Frontal cortex (tissue), 4 donors: ENCODE measurements around the gene SLC22A16. TPM values are rescaled to one million over a fixed set of nuclear protein-coding genes. Genes with fewer than 3 reads are reported as not detected.
"Not testable (repeated sequence)": the region's sequence is repeated elsewhere in the genome, so short reads cannot be mapped to it uniquely, and the experiment has no call there.

Experiments
- DNase-seq, 2 donors: peaks; one replicate each; pipeline ENCODE4 v3.0.0; 2012; ENCODE audit warnings: low spot score in 2 of 2
- FAIRE-seq: peaks from 2 replicates; lab custom pipeline; 2012; peaks lifted over from hg19 to GRCh38; lab: Jason Lieb, UNC
- total RNA-seq: library from RNA; depleted of rRNA; stranded (reverse); fragments of >200 nt; gene quantifications from one replicate; pipeline ENCODE4 v1.2.3, GENCODE V29; 2014
- donor health status: control.
- donor health status: control.
- donor health status: control.

The SLC22A16 gene
- total RNA-seq: not detected

- no peak for DNase-seq
- no peak for FAIRE-seq
Measured at GRCh38 chr6:110476046-110476849, at the start of gene SLC22A16. SLC22A16 (minus strand) TSS chr6:110476613; CDS start chr6:110476574, 39 bp downstream.

- no peak for FAIRE-seq
- DNase-seq: no peak
Measured at GRCh38 chr6:110525001-110525400, 48.6 kb upstream of the SLC22A16 start.

DNA sequence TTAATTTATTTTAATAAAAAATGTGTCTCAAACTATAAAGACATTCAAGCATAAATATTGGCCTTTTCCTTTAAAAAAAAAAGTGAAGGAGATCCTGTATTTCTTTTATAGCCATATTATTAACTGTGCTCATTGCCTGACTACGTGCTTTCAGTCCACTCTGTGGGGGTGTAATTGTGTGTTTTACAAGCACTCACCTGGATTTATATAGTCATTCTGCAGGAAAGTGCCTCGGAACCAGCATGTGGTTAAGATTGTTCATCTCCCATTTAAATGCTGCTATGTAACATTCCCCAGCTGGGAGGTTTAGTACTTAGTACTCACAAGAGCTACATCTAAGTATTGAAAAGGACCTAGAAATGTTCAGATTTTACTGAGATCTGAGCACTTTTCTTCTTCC lies 47.9 kb upstream of the SLC22A16 start:
- DNase-seq (no peak), FAIRE-seq (no peak)

- DNase-seq (no peak), FAIRE-seq (no peak)
Measured at GRCh38 chr6:110523451-110524021, 47.1 kb upstream of the SLC22A16 start.

DNA sequence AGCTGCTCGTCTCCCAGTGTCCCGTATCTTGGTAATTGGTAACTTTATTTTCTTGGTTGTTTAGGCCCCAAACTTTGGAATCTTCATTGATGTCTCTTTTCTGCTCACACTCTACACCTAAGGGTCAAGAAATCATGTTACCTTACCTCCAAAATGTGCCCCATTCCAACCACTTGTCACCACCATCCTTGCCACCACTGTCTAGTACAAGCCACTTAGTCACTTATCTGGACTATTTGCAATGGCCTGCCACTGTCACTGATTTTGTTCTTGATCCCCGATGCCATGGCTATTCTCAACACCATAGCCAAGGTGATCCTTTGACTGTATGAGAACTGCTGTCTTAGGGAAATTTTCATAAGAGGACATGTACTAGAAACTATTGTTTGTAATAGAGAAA lies 46.0 kb upstream of the SLC22A16 start:
- FAIRE-seq: no peak
- no peak for DNase-seq

- FAIRE-seq: no peak
- DNase-seq: no peak
Measured at GRCh38 chr6:110520992-110521543, 44.7 kb upstream of the SLC22A16 start.

DNA sequence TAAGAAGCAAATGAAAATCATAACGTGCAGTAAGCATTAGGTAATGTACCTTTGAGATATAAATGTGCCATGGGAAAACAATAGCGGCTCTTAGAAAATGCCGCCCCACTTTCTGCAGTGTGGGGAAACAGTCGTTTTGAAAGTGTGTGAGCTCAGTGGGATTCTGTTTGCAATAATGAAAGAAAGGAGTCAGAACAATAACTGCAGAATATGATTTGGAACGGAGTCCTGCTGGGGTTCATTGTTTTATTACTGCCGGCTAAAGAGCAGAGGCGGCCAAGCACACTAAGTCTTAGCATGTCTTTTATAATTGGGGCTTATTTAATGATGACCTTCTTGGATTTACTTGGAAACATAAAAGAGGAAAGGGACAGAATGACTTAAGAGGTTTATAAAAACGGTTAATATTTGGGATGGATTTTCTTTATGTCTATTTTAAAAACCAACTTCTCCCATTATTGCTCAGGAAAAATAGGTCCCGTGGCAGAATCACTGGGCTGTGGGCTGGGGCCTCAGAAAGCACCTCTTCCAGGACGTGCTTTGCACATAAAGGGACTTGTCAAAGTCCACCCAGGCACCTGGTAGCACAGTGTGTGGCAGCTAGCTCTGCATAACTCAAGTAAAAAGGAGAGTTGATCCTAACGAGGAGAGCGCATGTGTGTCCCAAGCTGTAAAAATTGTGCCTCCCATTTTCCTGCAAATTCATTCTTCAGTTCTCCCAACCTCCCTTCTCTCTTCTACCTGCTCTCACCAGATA lies 44.0 kb upstream of the SLC22A16 start:
- no peak for FAIRE-seq
- no peak for DNase-seq

DNA sequence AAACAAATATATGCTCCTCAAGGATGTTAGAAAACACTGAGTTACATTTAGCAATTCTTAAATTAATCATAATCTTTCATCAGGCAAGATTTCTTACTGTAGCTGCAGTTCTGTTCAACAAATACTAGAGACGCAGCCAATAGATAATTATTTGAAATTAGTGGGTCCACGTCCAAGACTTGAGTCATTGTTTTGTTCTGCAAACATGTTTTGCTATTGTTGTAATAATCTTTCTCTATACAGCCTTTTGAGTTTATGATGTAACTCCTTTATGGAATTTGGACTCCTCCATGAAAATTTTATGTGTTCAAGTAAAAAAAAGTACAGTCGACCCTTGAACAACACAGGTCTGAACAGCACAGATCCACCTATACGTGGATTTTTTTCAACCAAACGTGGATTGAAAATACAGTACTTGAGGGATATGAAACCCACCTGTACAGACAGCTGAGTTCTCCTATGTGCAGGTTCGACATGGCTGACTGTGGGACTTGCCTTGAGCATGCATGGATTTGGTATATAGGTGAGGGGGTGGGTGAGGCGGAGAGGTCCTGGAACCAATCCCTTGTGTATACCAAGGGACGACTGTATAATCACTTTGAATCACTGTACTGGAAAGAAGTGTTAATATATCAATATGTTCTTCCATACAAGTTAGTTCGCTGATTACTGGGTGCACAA lies 41.3 kb upstream of the SLC22A16 start:
- no peak for FAIRE-seq
- no peak for DNase-seq

DNA sequence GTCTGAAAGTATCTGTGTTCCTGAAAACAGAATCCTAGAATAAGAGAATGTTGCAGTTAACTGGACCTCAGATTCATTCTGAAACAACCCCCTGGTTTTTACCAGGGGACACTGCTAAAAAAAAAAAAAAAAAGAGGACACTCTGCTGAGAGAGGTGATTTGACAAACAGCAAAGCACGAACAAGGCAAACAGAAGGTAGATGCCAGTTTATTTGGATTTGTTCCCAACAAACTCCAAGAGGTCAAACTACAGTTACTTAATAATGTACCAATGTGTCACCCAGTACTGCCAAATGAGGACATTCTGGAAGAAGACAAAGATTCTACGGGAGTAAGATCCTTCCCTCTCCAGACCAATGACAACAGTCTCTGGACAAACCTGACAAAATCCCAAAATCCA lies 40.6 kb upstream of the SLC22A16 start:
- DNase-seq: no peak
- no peak for FAIRE-seq

DNA sequence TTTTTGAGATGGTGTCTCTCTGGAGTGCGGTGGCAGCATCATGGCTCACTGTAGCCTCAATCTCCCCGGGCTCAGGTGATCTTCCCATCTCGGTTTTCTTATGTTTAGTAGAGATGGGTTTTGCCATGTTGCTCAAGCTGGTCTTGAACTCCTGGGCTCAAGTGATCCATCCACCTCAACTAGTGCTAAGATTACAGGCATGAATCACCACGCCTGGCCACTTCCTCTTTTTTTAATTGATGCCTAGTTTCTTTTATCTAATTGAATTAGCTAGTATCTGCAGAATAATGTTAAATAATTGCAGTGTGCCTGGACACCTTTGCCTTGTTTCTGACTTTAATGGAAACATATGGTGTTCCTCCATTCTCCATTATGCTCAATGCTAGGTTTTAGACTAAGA lies 38.4 kb upstream of the SLC22A16 start:
- DNase-seq (no peak), FAIRE-seq (no peak)

DNA sequence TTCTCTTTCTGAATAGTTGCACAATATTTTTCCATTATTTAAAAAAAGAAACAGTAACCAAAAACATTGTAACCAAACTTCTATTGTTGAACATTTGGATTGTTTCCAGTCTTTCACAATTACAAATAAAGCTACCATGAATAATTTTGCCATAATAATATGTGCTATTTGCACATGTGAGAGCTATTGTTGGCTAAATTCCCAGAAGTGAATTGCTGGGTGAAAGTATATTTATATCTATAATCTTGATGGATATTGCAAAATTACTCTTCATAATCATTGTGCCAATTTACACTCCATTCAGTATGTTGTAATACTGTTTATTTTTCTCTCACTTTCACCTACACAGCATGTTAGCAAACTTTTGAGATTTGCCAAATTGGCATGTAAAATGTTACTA lies 36.6 kb upstream of the SLC22A16 start:
- no peak for FAIRE-seq
- DNase-seq: no peak

- not testable (repeated sequence) for FAIRE-seq, DNase-seq
Measured at GRCh38 chr6:110512549-110512948, 36.1 kb upstream of the SLC22A16 start.

- no peak for FAIRE-seq
- DNase-seq: no peak
Measured at GRCh38 chr6:110511401-110511800, 35.0 kb upstream of the SLC22A16 start.

DNA sequence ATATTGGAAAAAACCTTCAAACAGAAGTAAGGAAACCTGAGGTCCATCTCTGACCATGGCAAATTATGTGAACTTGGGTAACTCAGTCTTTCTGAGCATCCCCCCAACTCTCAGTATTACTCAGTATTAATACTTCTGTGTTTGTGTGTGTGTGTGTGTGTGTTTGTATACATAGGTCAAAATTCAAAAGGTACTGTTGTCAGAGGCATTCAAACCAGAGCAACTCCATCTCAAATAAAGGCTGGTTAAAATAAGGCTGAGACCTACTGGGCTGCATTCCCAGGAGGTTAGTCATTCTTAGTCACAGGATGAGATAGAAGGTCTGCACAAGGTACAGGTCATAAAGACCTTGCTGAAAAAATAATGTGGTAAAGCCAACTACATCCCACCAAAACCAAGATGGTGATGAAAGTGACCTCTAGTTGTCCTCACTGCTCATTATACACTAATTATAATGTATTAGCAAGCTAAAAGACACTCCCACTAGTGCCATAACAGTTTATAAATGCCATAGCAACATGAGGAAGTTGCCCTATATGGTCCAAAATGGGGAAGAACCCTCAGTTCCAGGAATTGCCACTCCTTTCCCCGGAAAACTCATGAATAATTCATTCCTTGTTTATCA lies 33.3 kb upstream of the SLC22A16 start:
- FAIRE-seq: no peak
- DNase-seq: no peak

- not testable (repeated sequence) for DNase-seq, FAIRE-seq
Measured at GRCh38 chr6:110504891-110505290, 28.5 kb upstream of the SLC22A16 start.

- FAIRE-seq (no peak), DNase-seq (no peak)
Measured at GRCh38 chr6:110495949-110496348, 19.5 kb upstream of the SLC22A16 start.

DNA sequence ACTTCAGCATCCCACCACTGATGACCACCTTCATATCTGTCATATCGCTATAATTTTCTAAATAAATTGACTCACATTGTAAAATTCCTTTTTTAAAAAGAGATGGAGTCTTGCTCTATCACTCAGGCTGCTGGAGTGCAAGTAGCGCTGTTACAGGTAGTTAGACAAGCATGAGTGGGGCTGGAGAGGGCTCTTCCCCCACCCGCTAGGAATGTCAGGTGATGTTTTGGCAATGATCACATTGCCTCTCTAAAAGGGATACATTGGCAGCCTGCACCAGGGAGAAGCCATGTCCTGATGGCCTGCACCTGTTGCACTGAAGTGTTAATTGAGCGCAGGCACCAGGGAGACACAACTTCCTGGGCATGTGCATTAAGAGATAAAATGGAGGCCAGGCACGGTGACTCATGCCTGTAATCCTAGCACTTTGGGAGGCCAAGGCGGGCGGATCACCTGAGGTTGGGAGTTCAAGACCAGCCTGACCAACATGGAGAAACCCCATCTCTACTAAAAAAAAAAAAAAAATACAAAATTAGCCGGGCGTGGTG lies 16.9 kb upstream of the SLC22A16 start:
- DNase-seq (no peak), FAIRE-seq (no peak)

DNA sequence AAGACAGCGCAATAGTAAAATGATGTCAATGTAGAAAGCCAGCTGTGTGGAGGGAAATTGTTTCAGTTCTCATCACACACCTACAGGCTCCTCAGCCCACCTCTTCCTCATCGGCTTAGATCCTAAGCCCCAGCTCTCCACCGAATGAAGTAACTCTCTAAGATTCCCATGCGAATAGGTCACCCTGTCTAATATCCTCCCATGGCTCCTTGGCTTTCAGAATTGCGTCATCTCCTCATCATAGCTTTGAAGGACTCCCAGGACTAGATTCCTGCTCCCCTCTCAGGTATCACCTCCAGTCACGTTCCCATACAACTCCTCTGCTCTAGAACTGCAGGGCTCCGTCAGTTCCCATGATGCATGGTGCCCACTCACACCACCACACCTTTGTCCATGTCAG lies 16.2 kb upstream of the SLC22A16 start:
- DNase-seq (no peak), FAIRE-seq (no peak)

DNA sequence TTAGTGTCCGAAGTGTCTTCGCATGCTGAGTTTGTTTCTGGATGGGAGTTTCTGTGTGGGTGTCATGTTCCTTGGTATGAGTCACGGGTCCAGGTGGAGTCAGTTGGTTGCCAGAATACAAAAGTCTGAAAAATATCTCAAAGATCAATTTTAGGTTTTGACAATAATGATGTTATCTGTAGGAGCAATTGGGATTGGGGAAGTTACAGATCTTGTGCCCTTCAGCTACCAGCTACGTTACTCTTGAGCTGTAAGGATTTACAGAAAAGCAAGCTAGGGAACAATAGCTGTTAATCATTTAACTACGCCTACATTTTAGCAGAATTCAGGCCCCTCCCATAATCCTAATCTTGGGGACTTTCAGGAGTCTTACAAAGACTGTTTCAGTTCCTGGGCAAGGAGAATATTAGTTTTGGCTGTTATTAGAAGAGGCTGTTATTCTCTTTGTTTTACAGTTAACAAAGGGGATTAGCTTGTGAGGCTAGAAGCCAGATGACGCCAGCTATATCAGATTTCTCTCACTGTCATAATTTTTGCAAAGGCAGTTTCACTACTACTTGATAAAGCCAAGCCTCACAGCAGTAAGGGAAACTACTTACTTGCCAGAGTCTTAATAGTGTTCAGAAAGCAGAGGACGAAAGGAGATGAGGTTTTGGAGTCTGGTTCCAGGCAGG lies 15.4 kb upstream of the SLC22A16 start:
- no peak for FAIRE-seq
- DNase-seq: no peak
